ENCODE measurements around the gene ATG9A.

- no peak for TF ChIP-seq POLR2AphosphoS5 (IDR thresholded peaks at IDR 0.05)
- no peak for TF ChIP-seq CTCF (IDR thresholded peaks at IDR 0.05)
- no peak for TF ChIP-seq POLR2A (IDR thresholded peaks at IDR 0.05)
- no peak for TF ChIP-seq EP300 (IDR thresholded peaks at IDR 0.05)
Measured at GRCh38 chr2:219179601-219180465, 49.6 kb downstream of the ATG9A start.

Measured in gastroesophageal sphincter (tissue), 3 donors.